RKO (cell line): ENCODE results near the gene LTB4R2.
"Not testable (repeated sequence)": the region's sequence is repeated elsewhere in the genome, so short reads cannot be mapped to it uniquely, and the experiment has no call there.

Source experiments
- DNase-seq: peaks from one replicate; pipeline ENCODE4 v3.0.0-alpha.2; 2016; ENCODE audit warnings: low spot score

Gene LTB4R2

DNA sequence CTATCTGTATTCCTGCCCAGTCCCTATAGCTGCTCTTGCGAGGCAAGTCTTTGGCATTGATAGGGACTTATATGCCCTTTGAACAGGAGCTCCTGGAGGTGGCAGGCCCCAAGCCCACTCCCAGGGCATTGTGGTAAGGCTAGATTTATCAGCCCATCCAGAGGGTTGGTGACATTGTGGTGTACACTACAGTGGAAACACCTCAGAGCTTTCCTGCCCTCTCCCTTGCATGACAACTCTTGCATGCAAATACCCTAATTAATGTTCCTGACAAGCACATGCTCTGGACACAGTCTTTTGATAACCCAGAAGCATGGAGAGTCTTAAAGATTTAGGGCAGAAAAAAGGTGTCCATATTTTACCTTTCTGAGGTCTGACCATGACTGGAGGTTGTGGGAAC is 30.7 kb downstream of the LTB4R2 start:
- no peak for DNase-seq

- DNase-seq: no peak
Measured at GRCh38 chr14:24342889-24343288, 32.9 kb downstream of the LTB4R2 start.

- DNase-seq: no peak
Measured at GRCh38 chr14:24343795-24344660, 34.1 kb downstream of the LTB4R2 start.

GRCh38 chr14:24347134-24347533 is 37.2 kb downstream of the LTB4R2 start:
- DNase-seq: no peak

GRCh38 chr14:24348186-24348585 is 38.2 kb downstream of the LTB4R2 start:
- no peak for DNase-seq

GRCh38 chr14:24349742-24350141 is 39.8 kb downstream of the LTB4R2 start:
- no peak for DNase-seq

GRCh38 chr14:24351517-24351916 is 41.6 kb downstream of the LTB4R2 start:
- no peak for DNase-seq

- DNase-seq: no peak
Measured at GRCh38 chr14:24353559-24354481, 43.9 kb downstream of the LTB4R2 start.

DNA sequence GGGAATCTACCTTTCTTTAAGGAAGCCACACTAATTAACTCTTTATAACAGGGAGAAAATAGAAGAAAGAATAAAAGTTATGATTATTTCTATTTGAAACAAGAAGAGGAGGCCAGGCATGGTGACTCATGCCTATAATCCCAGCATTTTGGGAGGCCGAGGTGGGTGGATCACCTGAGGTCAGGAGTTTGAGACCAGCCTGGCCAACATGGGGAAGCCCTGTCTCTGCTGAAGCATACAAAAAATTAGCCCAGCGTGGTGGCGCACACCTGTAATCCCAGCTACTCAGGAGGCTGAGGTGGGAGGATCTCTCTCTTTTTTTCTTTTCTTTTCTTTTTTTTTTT is 44.5 kb downstream of the LTB4R2 start:
- DNase-seq: not testable (repeated sequence)

DNA sequence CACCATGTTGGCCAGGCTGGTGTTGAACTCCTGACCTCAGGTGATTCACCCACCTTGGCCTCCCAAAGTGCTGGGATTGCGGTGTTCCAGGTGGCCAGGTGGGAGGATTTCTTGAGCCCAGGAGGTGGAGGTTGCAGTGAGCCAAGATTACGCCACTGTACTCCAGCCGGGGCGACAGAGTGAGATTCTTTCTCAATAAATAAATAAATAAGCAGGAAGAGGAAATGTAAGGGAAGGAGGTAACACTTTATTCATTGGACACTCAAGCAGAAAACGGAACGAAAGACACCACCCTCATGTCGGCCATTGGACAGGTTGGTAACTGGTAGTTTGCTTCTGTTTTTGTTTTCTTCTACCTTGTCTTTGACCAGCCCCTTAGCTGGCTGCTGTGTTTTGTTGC is 45.1 kb downstream of the LTB4R2 start:
- DNase-seq: no peak

- no peak for DNase-seq
Measured at GRCh38 chr14:24356208-24356607, 46.3 kb downstream of the LTB4R2 start.

GRCh38 chr14:24360281-24360680 is 50.3 kb downstream of the LTB4R2 start:
- DNase-seq: no peak

- DNase-seq: no peak
Measured at GRCh38 chr14:24361326-24361725, 51.4 kb downstream of the LTB4R2 start.
